OCI-M2 (cell line): ENCODE results near the gene RUNX1.

ENCODE experiments used
- DNase-seq: peaks from one replicate; lab custom pipeline; 2025; ENCODE audit not compliant: unreplicated experiment; lab: John Stamatoyannopoulos, UW

RUNX1 gene

DNA sequence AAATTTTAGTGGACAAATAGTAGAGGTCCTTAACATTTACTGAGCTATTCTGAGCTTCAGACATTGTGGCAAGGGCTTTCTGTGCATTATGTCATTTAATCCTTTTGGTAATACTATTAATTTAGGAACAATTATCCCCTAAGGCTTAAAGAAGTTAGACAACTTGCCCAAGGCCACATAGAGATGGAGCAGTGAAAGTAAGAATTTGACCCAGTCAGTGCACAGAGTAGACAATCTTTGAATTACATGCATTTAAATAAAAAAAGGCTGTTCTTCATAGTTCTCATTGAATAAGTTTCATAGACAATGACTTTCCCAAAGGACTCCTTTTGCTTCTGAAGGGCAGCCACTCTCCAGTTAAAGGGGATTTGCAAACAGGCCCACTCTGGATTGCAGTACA is 142.7 kb downstream of the RUNX1 start:
- no peak for DNase-seq

DNA sequence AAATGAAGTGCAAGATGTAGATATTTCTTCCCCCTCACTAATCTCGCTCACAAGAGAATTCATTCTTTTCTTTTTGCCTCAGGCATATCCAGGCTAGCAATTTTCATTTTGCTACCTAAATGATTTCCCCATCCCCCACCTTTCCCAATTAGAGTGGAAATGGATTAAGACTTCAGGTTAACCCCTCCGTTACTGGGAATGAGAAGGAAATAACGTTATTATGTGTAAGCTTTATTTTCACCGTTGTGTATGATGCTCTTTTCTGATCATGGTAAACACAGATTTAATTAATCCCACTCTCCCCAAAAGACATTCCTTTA is 143.9 kb downstream of the RUNX1 start:
- DNase-seq, result no peak

DNA sequence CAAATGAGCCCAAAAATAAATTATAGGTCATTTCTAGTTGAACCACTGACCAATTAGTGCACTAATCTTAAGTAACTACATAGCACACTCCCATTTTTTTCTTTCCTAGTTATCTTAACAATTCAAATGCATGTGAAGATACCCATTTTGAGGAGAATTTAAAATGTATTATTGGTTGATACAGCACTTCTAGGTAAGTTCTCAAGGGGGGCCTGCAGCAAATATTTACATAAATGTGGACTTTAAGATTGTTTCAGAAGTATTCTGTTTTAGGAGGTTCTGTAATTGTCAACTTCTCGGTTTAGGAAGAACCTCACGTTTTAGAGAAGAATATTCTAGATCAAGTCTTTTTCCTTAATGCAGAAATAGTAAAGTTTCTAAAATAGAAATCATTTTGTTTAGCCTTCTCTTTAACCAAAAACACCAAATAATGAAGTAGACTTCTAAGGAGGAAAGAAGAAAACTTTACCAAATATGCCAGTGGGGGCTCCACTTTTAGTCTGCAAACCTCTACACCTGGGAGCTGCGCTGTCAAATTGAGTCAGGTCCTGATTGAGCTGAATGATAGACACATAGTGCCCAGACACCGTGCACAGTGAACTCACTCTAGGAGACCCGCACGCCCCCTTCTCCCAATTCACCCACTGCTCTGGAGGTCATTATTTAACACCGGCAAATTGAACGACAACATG is 144.4 kb downstream of the RUNX1 start:
- no peak for DNase-seq

DNA sequence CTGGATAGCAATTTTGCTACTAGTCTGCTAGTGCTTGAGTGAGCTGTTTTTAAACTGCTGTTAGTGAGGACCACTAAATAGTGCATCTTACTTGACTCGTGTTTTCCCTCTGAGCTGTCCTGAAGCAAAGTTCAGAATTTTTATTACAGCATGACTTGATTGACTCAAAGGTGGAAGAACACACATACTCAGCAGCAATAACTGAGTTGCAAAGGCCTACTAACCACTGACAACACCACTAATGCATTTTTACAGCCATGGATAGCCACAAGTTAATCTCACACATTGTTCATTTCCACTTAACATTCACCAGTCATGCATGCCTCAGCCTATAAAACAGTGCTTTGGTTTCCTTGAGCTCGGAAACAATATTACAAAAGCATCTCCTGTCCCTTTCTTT is 148.7 kb downstream of the RUNX1 start:
- DNase-seq, result no peak

DNA sequence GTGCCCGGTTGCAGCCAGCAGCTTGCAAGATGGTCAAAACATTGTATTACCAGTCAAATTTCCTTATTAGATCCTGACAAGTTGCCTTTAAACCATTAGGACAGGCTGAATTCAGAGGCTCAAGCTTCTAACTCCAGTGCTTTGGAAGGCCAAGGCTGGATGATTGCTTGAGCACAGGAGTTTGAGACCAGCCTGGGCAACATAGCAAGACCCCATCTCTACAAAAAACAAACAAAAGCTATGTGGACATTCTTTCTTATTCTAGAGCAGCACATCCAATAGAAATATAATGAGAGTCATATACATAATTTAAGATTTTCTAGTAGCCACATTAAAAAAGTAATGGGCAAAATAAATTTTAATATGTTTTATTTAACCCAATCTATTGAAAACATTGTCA is 149.3 kb downstream of the RUNX1 start:
- DNase-seq, result no peak

DNA sequence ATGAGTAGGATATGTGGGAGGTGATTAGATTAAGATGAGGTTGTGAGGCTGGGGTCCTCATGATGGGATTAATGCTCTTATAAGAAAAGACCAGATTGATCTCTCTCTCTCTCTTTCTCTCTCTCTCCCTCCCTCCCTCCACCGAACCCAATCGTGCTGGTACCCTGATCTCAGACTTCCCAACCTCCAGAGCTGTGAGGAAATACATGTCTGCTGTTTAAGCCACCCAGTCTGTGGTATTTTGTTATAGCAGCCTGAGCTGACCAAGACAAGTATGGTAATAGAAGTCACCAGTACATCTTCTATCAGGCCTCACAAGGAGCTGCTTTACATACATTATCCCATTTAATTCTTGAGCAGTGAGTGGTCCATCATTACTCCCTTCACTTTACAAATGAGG is 149.8 kb downstream of the RUNX1 start:
- no peak for DNase-seq

DNA sequence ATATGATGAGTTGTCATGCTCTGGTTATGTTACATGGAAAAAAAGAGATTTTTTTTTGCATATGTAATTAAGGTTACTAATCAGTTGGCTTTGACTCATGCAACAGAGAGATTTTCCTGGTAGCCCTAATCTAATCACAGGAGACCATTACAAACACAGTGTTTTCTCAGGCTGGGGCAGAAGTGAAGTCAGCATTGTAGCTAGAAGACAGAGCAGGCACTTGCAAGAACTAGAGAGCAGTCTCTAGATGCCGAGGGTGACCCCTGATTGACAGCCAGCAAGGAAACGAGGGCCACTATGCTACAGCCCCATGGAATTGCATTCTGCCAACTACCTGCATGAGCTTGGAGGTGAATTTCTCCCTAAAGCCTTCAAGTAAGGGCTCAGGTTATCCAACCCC is 151.3 kb downstream of the RUNX1 start:
- no peak for DNase-seq

DNA sequence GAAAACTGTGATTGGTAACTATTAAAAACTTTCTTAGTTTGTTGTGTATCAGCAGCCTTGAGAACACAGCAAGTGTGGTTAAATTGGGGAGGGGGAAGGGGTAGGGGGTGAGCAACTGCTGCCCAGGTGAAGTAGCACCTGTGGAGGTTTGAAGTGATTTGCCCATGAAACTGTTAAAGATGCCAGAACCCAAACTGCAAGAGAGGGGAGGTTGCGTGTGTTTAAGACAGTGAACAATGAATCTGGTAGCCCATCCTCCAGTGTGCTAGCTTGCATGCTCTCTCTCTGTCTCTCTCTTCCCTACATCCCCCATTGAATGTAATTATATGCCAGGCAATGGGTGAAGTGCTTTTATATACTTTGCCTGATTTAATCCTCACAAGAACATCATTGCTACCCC is 154.7 kb downstream of the RUNX1 start:
- DNase-seq, result no peak

DNA sequence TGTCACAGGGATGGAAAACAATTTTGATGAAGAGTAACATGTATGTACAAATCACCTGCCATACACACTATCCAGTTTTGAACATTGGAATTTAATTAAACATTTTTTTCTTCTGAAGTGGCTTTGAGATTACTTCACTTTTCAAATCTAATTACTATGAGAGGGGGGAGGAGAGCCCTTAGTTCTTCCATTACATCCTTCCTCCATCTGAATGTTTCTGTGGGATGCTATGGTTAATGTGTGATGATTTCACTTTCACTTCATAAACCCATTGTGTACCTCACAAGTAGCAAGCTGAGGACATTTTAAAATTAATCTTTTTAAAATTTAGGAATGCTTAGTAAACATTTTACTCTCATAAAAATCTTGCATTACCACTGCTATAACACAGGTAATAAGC is 156.9 kb downstream of the RUNX1 start:
- no peak for DNase-seq

DNA sequence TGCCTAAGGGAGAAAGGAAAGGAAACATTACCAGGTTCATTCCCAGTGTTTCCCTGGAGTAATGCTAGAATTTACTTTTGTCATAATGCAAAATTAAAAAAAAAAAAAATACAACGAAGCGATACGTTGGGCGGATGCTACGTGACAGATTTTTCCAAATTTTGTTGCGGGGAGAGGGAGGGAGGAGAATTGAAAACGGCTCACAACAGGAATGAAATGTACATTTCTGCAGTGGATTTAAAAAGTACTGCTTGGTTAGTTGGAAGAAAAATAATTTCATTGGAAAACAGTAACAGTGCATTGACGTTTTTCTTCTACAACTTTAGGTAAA is 157.5 kb downstream of the RUNX1 start:
- no peak for DNase-seq

DNA sequence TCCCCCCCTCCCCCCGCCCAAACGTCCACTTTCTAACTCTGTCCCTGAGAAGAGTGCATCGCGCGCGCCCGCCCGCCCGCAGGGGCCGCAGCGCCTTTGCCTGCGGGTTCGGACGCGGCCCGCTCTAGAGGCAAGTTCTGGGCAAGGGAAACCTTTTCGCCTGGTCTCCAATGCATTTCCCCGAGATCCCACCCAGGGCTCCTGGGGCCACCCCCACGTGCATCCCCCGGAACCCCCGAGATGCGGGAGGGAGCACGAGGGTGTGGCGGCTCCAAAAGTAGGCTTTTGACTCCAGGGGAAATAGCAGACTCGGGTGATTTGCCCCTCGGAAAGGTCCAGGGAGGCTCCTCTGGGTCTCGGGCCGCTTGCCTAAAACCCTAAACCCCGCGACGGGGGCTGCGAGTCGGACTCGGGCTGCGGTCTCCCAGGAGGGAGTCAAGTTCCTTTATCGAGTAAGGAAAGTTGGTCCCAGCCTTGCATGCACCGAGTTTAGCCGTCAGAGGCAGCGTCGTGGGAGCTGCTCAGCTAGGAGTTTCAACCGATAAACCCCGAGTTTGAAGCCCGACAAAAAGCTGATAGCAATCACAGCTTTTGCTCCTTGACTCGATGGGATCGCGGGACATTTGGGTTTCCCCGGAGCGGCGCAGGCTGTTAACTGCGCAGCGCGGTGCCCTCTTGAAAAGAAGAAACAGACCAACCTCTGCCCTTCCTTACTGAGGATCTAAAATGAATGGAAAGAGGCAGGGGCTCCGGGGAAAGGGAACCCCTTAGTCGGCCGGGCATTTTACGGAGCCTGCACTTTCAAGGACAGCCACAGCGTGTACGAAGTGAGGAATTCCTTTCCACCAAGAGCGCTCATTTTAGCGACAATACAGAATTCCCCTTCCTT is 158.1 kb downstream of the RUNX1 start:
- DNase-seq, result no peak

DNA sequence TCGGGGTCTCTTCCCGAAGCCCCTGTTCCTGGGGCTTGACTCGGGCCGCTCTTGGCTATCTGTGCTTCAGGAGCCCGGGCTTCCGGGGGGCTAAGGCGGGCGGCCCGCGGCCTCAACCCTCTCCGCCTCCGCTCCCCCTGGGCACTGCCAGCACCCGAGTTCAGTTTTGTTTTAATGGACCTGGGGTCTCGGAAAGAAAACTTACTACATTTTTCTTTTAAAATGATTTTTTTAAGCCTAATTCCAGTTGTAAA is 158.7 kb downstream of the RUNX1 start:
- DNase-seq, result no peak

DNA sequence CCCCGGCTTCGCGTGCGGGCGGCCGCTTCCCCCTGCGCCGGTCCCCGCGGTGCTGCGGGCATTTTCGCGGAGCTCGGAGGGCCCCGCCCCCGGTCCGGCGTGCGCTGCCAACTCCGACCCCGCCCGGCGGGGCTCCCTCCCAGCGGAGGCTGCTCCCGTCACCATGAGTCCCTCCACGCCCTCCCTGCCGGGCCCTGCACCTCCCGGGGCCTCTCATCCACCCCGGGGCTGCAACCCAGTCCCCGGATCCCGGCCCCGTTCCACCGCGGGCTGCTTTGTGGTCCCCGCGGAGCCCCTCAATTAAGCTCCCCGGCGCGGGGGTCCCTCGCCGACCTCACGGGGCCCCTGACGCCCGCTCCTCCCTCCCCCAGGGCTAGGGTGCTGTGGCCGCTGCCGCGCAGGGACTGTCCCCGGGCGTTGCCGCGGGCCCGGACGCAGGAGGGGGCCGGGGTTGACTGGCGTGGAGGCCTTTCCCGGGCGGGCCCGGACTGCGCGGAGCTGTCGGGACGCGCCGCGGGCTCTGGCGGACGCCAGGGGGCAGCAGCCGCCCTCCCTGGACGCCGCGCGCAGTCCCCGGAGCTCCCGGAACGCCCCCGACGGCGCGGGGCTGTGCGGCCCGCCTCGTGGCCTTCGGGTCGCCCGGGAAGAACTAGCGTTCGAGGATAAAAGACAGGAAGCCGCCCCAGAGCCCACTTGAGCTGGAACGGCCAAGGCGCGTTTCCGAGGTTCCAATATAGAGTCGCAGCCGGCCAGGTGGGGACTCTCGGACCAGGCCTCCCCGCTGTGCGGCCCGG is 159.2 kb downstream of the RUNX1 start:
- no peak for DNase-seq

DNA sequence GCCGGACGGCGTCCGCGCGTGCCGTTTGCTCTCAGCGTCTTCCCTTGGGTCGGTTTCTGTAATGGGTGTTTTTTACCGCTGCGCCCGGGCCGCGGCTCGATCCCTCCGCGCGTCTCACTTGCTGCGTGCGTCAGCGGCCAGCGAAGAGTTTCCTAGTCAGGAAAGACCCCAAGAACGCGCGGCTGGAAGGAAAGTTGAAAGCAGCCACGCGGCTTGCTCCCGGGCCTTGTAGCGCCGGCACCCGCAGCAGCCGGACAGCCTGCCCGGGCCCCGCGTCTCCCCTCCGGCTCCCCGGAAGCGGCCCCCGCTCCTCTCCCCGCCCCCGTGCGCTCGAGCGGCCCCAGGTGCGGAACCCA is 159.8 kb downstream of the RUNX1 start:
- no peak for DNase-seq

DNA sequence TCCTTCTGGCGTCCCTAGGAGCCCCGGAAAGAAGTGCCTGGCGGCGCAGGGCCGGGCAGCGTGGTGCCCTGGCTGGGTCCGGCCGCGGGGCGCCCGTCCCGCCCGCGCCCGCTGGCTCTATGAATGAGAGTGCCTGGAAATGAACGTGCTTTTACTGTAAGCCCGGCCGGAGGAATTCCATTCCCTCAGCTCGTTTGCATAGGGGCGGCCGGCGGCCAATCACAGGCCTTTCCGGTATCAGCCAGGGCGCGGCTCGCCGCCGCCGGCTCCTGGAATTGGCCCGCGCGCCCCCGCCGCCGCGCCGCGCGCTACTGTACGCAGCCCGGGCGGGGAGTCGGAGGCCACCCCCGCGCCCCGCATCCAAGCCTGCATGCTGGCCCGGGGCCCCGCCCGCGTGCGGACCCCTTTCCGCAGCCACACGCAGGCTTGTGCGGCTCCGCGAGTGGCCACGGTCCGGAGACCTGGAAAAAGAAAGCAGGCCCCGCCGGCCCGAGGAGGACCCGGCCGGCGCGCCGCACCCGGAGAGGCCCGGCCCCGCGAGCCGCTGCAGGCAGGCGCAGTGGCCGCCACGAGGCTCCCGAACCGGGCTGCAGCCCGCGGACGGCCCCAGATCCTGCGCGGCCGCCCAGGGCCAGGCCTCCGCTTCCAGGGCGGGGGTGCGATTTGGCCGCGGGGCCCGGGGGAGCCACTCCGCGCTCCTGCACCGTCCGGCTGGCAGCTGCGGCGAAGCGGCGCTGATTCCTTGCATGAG is 160.4 kb downstream of the RUNX1 start:
- DNase-seq, result no peak

DNA sequence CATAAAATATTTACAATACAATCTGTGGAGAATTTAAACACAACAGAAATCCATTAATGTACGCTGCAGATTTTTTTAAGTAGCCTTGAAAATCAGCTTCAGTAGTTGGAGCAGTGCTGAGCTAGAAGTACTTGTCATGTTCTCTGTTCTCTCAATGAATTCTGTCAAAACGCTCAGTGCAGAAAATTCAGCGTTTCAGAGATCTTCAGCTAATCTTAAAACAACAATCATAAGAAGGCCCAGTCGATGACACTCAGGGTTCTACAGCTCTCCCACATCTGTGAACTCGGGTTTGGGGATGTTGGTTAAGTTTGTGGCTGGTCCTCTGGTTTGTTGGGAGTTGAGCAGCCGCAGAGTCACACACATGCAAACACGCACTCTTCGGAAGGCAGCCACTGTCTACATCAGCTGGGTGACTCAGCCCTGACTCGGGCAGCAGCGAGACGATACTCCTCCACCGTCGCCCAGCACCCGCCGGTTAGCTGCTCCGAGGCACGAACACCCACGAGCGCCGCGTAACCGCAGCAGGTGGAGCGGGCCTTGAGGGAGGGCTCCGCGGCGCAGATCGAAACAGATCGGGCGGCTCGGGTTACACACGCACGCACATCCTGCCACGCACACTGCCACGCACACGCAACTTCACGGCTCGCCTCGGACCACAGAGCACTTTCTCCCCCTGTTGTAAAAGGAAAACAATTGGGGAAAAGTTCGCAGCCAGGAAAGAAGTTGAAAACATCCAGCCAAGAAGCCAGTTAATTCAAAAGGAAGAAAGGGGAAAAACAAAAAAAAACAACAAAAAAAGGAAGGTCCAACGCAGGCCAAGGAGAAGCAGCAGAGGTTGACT is 161.2 kb downstream of the RUNX1 start:
- DNase-seq, result no peak

DNA sequence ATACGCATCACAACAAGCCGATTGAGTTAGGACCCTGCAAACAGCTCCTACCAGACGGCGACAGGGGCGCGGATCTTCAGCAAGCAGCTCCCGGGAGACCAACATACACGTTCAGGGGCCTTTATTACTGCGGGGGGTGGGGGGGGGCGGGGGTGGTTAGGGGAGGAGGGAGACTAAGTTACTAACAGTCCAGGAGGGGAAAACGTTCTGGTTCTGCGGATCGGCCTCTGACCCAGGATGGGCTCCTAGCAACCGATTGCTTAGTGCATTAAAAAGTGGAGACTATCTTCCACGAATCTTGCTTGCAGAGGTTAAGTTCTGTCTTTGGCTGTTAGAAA is 162.0 kb downstream of the RUNX1 start:
- DNase-seq, result no peak

DNA sequence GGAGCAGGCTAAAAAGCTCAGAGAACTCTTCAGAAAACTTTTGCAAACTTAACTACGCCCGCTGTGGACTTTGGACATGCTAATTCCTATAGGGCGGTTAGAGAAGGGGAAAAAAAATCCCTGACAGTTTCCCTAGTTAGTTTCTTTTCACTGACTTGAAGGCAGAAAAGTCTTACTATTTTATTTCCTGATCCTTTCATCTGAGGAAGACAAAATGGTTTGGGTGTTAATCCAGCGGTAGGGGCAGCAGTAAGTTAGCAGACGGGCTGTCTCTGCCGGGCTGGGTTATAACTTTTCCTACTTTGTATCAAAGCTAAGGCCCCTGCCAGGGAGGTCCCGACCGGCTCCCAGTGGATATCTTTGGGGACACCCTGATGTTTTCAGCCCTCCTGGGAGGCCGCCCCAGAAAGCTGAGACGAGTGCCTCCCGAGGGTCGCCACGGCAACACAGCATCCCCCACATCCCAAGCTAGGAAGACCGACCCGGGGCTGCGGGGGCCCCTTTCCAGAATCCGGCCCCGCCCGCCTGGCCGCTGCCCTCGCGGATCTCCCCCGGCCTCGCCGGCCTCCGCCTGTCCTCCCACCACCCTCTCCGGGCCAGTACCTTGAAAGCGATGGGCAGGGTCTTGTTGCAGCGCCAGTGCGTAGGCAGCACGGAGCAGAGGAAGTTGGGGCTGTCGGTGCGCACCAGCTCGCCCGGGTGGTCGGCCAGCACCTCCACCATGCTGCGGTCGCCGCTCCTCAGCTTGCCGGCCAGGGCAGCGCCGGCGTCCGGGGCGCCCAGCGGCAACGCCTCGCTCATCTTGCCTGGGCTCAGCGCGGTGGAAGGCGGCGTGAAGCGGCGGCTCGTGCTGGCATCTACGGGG is 162.6 kb downstream of the RUNX1 start:
- DNase-seq, result no peak

DNA sequence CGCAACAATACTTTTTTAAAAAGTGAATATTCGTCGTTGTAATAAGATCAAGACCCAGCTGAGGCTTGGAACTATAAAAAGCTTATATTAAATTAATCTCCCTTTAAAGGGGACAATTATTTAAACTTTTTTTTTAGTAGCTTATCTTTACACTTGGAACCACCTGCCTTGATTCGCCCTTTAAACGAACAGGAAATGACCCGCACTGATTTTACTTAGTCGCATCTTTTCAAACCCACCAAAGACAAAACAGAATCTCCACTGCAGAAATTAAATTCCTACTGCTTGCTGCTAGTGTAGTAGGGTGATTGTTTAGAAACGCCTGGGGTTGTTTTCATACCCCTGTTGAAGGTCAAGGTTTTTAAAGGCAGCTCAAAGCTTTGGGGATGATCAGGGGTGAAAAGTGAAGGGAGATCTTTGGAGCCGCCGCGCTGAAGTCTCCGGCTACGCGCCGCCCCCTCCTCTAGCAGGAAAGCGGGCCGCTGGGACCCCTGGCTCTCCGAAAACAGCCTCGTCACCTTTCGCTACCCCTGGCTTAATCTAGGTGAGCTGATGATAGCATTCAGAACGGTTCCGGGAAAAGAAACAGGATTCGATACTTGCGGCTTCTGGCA is 163.4 kb downstream of the RUNX1 start:
- DNase-seq, result no peak

DNA sequence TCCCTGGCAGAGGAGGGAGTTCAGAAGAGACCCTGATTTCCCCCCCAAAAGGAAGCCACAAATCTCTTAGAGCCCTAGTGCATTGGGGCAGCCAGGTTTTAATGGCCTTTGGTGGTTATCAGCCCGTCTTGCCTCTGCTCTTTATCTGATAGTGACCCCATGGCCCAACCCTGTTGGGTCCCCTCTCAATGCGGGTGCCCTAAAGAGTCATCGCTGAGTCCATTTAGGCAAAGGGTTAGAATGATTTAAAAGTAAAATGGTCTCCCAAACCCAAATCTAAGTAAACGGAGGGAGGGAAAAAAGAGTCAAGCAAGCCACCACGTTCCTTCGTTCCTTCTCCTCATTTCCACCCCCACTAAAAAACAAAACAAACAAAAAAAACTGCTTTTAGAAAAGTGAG is 164.0 kb downstream of the RUNX1 start:
- no peak for DNase-seq
